GM19463 (cell line): Measurements from ENCODE around the gene TENT5C.

Source experiments
- ATAC-seq: cut with Tn5 transposase; IDR thresholded peaks from one replicate; pipeline ENCODE4 v1.9.1; 2021; ENCODE audit warnings: mild to moderate bottlenecking, moderate library complexity; ENCODE audit not compliant: unreplicated experiment

The TENT5C gene

GRCh38 chr1:117673405-117673804 is 67.6 kb downstream of the TENT5C start:
- ATAC-seq, result no peak

GRCh38 chr1:117674521-117675400 is 68.9 kb downstream of the TENT5C start:
- ATAC-seq, result peak; percentile 55

GRCh38 chr1:117675907-117676430 is 70.1 kb downstream of the TENT5C start:
- no peak for ATAC-seq

- no peak for ATAC-seq
Measured at GRCh38 chr1:117676615-117677130, 70.8 kb downstream of the TENT5C start.
